HG02798 (cell line): ENCODE data around the gene POU4F3.

Experiments
- ATAC-seq: cut with Tn5 transposase; IDR thresholded peaks from one replicate; pipeline ENCODE4 v1.9.1; 2021; ENCODE audit warnings: mild to moderate bottlenecking; ENCODE audit not compliant: unreplicated experiment, poor library complexity

The POU4F3 gene

GRCh38 chr5:146388386-146388785 lies 49.7 kb downstream of the POU4F3 start:
- no peak for ATAC-seq

- ATAC-seq, result peak; percentile 39
Measured at GRCh38 chr5:146390469-146390868, 51.8 kb downstream of the POU4F3 start.
